AG09309 (cell line): ENCODE measurements around the gene SCNM1.
A peak's percentile ranks its signal among the peaks of the same experiment; 100 is the strongest.

ENCODE experiments used
- DNase-seq: peaks from one replicate; pipeline ENCODE4 v3.0.0-alpha.2; 2010; ENCODE audit warnings: low read depth
- H3K4me3 ChIP-seq: 2 replicates; pipeline ENCODE4 v1.5.1; 2011; ENCODE audit warnings: mild to moderate bottlenecking, low read depth, low read length, moderate library complexity; ENCODE audit not compliant: control insufficient read depth
- TF ChIP-seq, protein P1 (sequence below): IDR thresholded peaks from 2 replicates; pipeline ENCODE4 v1.5.1; 2011; ENCODE audit warnings: mild to moderate bottlenecking, low read depth, low read length, inconsistent platforms; ENCODE audit not compliant: insufficient read depth, control insufficient read depth; ENCODE audit errors: missing control alignments

SCNM1 gene

DNA sequence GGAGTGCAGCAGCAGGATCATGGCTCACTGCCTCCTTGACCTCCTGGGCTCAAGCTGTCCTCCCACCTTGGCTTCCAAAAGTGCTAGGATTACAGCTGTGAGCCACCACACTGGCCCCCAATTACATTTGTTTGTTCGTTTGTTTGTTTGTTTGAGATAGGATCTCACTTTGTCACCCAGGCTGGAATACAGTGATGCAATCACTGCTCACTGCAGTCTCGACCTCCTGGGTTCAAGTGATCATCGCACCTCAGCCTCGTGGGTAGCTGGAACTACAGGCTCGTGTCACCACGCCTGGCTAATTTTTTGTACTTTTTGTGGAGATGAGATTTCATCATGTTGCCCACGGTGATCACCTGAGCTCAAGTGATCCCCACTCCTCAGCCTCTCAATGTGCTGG lies 26.1 kb downstream of the SCNM1 start:
- no peak for DNase-seq
- TF ChIP-seq, protein P1, sequence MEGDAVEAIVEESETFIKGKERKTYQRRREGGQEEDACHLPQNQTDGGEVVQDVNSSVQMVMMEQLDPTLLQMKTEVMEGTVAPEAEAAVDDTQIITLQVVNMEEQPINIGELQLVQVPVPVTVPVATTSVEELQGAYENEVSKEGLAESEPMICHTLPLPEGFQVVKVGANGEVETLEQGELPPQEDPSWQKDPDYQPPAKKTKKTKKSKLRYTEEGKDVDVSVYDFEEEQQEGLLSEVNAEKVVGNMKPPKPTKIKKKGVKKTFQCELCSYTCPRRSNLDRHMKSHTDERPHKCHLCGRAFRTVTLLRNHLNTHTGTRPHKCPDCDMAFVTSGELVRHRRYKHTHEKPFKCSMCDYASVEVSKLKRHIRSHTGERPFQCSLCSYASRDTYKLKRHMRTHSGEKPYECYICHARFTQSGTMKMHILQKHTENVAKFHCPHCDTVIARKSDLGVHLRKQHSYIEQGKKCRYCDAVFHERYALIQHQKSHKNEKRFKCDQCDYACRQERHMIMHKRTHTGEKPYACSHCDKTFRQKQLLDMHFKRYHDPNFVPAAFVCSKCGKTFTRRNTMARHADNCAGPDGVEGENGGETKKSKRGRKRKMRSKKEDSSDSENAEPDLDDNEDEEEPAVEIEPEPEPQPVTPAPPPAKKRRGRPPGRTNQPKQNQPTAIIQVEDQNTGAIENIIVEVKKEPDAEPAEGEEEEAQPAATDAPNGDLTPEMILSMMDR, result no peak
- no peak overlapping the region for H3K4me3 ChIP-seq

DNA sequence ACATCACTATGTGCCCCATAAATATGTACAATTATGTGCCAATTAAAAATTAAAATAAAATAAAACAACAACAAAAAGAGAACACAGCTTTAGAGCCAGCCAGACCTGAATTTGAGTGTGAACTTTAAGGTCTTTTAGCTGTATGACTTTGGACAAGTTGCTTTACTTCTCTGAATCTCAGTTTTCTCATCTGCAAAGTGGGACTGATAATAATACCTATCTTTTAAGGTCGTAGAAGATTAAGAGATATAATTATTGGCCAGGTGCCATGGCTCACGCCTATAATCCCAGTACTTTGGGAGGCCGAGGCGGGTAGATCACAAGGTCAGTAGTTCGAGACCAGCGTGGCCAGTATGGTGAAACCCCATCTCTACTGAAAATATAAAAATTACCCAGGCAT lies 27.4 kb downstream of the SCNM1 start:
- TF ChIP-seq, protein P1, result no peak
- DNase-seq, result no peak
- no peak overlapping the region for H3K4me3 ChIP-seq

DNA sequence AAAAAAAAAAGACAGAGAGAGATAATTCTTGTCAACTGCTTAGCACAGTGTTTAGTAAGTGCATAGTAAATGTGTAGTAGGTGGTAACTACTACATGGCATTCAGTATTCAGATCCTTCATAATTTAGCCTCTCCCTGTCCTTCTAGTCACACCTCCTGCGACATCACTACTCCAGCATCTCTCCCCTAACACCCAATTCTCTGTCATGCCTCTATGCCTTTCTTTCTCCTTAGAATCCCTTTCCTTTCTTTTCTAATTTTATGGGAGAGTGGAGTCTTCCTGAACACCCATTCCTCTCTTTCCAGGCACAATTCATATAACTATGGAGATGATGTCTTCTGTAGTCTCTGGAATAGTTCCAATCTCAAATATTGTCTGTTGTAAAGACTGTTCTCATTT lies 27.9 kb downstream of the SCNM1 start:
- DNase-seq, result no peak
- no peak overlapping the region for H3K4me3 ChIP-seq
- TF ChIP-seq, protein P1, result no peak

DNA sequence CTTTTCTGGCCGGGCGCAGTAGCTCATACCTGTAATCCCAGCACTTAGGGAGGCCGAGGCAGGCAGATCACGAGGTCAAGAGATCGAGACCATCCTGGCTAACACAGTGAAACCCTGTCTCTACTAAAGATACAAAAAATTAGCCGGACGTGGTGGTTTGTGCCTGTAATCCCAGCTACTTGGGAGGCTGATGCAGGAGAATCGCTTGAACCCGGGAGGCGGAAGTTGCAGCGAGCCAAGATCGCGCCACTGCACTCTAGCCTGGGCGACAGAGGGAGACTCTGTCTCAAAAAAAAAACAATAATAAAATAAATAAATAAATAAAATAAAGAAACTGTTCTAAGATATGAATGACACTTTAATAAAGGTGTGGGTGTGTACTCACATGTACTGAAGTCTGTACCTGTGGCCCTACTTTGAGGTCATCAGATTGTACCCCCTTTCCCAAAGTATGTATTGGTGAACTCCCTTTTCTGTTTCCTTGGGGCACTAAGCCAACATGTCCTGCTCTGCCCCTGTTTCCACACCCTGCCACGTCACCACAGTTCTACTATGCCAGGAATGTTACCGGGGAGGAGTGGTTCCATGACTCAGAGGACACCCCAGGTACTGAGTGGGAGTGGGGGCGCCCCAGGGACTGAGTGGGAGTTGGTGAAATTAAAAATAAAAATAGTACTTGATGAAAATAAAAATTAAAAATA lies 29.1 kb downstream of the SCNM1 start:
- peak; percentile 69 for DNase-seq
- peak overlapping the region; percentile 24 for H3K4me3 ChIP-seq

DNA sequence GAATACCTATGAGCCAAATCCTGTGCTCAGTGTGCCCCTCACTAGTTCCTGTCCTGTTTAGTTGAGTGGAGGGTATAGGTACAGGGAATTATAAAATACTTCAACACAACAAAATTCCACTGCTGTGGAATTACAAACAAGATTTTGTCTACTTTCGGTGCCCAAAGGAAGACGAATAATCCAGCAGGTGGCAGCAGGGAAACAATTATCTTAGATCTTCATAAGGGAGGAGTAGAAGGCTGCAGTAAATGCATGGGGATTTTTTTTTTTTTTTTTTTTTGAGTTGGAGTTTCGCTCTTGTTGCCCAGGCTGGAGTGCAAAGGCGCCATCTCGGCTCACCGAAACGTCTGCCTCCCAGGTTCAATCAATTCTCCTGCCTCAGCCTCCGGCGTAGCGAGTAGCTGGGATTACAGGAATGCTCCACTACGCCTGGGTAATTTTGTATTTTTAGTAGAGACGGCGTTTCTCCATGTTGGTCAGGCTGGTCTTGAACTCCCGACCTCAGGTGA lies 30.4 kb downstream of the SCNM1 start:
- DNase-seq, result peak; percentile 65
- peak overlapping the region; percentile 26 for H3K4me3 ChIP-seq
- TF ChIP-seq, protein P1, result peak; percentile 62

DNA sequence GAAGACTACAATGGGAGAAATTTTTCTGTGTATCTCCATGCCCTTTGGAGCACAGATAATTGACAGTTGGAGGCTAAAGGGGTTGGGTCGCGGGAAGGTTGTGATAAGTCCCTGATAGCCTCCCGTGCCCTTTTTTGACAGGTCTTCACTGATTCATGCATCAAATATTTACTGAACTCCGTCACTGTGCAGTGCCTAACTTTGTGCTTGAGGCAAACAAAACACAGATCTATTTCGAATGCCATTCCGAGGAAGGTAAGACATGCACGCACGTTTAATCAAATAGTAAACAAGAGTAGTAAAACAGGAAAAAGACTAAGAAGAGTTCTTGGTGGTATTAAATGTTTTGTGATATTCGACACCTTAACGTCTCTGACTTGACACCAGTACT lies 31.9 kb downstream of the SCNM1 start:
- DNase-seq, result no peak
- TF ChIP-seq, protein P1, result no peak
- peak overlapping the region; percentile 99 for H3K4me3 ChIP-seq

DNA sequence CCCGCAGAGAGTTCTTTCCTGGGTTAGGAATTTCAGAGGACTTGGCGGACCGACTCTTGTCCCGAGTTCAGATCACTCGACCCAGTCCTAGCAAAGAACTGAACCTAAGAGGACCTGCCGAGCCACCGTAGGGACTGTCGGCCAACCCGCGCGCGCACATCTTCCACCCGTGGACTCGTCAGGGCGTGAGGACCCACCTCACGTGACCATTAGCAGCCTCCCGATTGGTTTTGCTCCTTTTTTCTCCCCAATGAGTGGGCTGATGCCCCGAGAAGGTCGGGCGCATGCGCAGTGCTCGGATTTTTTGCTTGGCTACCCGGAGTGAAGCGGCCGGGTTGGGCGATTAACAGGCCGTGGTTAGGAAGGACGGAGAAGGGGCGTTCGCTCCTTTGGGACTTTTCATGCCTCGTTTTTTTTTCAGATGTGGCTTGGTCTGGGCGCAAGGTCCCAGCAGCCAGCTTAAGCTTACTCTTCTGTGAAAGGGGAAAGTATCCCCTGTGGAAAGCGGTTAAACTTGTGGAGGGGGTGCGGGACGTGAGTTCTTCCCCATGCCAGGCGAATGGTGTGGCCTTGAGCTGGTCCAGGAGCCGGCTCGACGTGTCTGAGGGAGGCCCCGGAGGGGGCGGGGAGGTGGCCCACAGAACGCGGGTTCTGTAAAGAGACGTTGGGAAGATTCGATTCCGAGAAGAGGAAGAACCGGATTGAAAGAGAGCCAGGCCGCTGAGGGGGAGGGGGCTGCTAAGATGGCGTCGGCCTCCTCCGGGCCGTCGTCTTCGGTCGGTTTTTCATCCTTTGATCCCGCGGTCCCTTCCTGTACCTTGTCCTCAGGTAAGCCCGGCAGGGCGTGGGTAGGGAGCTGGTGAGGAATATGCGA lies 32.5 kb downstream of the SCNM1 start, which contains the start of gene PIP5K1A:
Gene PIP5K1A, plus strand, starts transcription at position 299 of the 874 bp plus-strand sequence. Its CDS starts 445 bp downstream, at position 744.
- peak; percentile 92 for DNase-seq
- TF ChIP-seq, protein P1, result no peak
- H3K4me3 ChIP-seq, result peak within 1 kb of the TSS; percentile 99
